IMR-90 (cell line): ENCODE results near the gene LSM2.

Experiments
- BHLHE40 ChIP-seq: fragments of 150-350 bp; IDR thresholded peaks from 2 replicates; pipeline ENCODE4 v1.6.1; 2016; ENCODE audit warnings: mild to moderate bottlenecking, low read depth, low read length
- CEBPB ChIP-seq: IDR thresholded peaks from 2 replicates; pipeline ENCODE4 v1.6.1; 2012; ENCODE audit warnings: low read depth, low read length, improper control_type of control experiment
- CHD1 ChIP-seq: IDR thresholded peaks from 2 replicates; pipeline ENCODE4 v1.6.1; 2012; ENCODE audit warnings: low read depth, low read length, improper control_type of control experiment
- MAFK ChIP-seq: IDR thresholded peaks from 2 replicates; pipeline ENCODE4 v1.6.1; 2012; ENCODE audit warnings: low read depth, low read length, improper control_type of control experiment
- MXI1 ChIP-seq: IDR thresholded peaks from 2 replicates; pipeline ENCODE4 v1.6.1; 2012; ENCODE audit warnings: low read depth, mild to moderate bottlenecking, low read length, moderate library complexity, borderline replicate concordance
- POLR2A ChIP-seq: IDR thresholded peaks from 2 replicates; pipeline ENCODE4 v1.6.1; 2012; ENCODE audit warnings: mild to moderate bottlenecking, low read depth, low read length
- RCOR1 ChIP-seq: IDR thresholded peaks from 2 replicates; pipeline ENCODE4 v1.6.1; 2012; ENCODE audit warnings: mild to moderate bottlenecking, low read length, improper control_type of control experiment; ENCODE audit not compliant: insufficient replicate concordance
- RFX5 ChIP-seq: IDR thresholded peaks from 2 replicates; pipeline ENCODE4 v1.8.0; 2012; ENCODE audit warnings: low read depth, mild to moderate bottlenecking, low read length, moderate library complexity
- TF ChIP-seq, protein P1 (sequence below): conservative IDR thresholded peaks from 2 replicates; pipeline ENCODE4 v1.5.1; 2012; ENCODE audit warnings: mild to moderate bottlenecking, low read depth, low read length, improper control_type of control experiment
- TF ChIP-seq, protein P2 (sequence below): fragments of 150-350 bp; IDR thresholded peaks from 2 replicates; pipeline ENCODE4 v1.6.1; 2017; ENCODE audit warnings: mild to moderate bottlenecking, antibody characterized with exemption, low read length, low read depth

DNA sequence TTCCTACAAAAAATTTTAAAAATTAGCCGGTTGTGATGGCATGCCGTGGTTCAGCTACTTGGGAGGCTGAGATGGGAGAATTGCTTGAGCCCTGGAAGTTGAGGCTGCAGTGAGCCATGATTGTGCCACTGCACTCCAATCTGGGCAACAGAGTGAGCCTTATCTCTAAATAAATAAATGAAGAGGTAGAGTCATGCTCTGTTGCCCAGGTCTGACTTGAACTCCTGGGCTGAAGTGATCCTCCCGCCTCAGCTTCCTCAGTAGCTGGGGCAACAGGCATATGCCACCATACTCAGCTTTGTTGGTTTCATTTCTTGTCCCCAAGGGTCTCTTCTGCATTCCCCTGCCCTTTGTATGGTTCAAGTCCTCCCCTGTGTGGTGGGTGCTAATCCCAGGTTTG is 37.7 kb upstream of the LSM2 start:
- TF ChIP-seq, protein P1, sequence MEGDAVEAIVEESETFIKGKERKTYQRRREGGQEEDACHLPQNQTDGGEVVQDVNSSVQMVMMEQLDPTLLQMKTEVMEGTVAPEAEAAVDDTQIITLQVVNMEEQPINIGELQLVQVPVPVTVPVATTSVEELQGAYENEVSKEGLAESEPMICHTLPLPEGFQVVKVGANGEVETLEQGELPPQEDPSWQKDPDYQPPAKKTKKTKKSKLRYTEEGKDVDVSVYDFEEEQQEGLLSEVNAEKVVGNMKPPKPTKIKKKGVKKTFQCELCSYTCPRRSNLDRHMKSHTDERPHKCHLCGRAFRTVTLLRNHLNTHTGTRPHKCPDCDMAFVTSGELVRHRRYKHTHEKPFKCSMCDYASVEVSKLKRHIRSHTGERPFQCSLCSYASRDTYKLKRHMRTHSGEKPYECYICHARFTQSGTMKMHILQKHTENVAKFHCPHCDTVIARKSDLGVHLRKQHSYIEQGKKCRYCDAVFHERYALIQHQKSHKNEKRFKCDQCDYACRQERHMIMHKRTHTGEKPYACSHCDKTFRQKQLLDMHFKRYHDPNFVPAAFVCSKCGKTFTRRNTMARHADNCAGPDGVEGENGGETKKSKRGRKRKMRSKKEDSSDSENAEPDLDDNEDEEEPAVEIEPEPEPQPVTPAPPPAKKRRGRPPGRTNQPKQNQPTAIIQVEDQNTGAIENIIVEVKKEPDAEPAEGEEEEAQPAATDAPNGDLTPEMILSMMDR = no peak
- TF ChIP-seq POLR2A (no peak), CHD1 (no peak), RCOR1 (no peak), CEBPB (no peak), RFX5 (no peak), MAFK (no peak), MXI1 (no peak), BHLHE40 (no peak)
- TF ChIP-seq, protein P2, sequence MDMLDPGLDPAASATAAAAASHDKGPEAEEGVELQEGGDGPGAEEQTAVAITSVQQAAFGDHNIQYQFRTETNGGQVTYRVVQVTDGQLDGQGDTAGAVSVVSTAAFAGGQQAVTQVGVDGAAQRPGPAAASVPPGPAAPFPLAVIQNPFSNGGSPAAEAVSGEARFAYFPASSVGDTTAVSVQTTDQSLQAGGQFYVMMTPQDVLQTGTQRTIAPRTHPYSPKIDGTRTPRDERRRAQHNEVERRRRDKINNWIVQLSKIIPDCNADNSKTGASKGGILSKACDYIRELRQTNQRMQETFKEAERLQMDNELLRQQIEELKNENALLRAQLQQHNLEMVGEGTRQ = no peak
